BLaER1 (cell line): ENCODE measurements around the gene SLC25A22.
A peak's percentile ranks its signal among the peaks of the same experiment; 100 is the strongest.

ENCODE experiments used
- H3K27ac ChIP-seq: shearing (Covaris generic); formaldehyde crosslinking; 2 replicates; pipeline ENCODE4 v1.8.1; 2022
- H3K27me3 ChIP-seq: shearing (Covaris generic); formaldehyde crosslinking; 2 replicates; pipeline ENCODE4 v1.8.1; 2022
- H3K36me3 ChIP-seq: shearing (Covaris generic); formaldehyde crosslinking; 2 replicates; pipeline ENCODE4 v1.8.1; 2022
- H3K4me1 ChIP-seq: shearing (Covaris generic); formaldehyde crosslinking; 2 replicates; pipeline ENCODE4 v1.8.1; 2022
- H3K4me2 ChIP-seq: shearing (Covaris generic); formaldehyde crosslinking; 2 replicates; pipeline ENCODE4 v1.8.1; 2022
- H3K4me3 ChIP-seq: shearing (Covaris generic); formaldehyde crosslinking; 2 replicates; pipeline ENCODE4 v1.8.1; 2022
- H3K9ac ChIP-seq: shearing (Covaris generic); formaldehyde crosslinking; 2 replicates; pipeline ENCODE4 v1.8.1; 2022
- H3K9me3 ChIP-seq: shearing (Covaris generic); formaldehyde crosslinking; 2 replicates; pipeline ENCODE4 v1.8.1; 2022
- H4K20me1 ChIP-seq: shearing (Covaris generic); formaldehyde crosslinking; 2 replicates; pipeline ENCODE4 v1.8.1; 2022
- Cebpa-rat ChIP-seq: shearing (Covaris generic); IDR thresholded peaks from 2 replicates; pipeline ENCODE4 v1.8.1; 2022

Gene SLC25A22

GRCh38 chr11:797296-798092 lies 587 bp downstream of the SLC25A22 start:
- H3K36me3 ChIP-seq = peaks cover 58% of the 10 kb centered on the region

GRCh38 chr11:796565-797295 lies 1.4 kb downstream of the SLC25A22 start:
- Histone ChIP-seq H3K9ac (peak overlapping the region; percentile 90), H3K36me3 (peaks cover 58% of the 10 kb centered on the region), H3K27me3 (no peaks in the 10 kb centered on the region), H3K27ac (peak overlapping the region; percentile 88), H3K9me3 (no peaks in the 10 kb centered on the region), H3K4me1 (peaks cover 31% of the 10 kb centered on the region), H3K4me3 (peak overlapping the region; percentile 97), H3K4me2 (peak overlapping the region; percentile 100), H4K20me1 (peaks cover 53% of the 10 kb centered on the region)
- no peak for TF ChIP-seq Cebpa-rat

More at GRCh38 chr11:797296-798092, 587 bp downstream of the SLC25A22 start:
- peak overlapping the region; percentile 90 for H3K9ac ChIP-seq
- H3K27me3 ChIP-seq = no peaks in the 10 kb centered on the region
- peaks cover 37% of the 10 kb centered on the region for H3K4me1 ChIP-seq
- peak overlapping the region; percentile 100 for H3K4me2 ChIP-seq
- peak overlapping the region; percentile 97 for H3K4me3 ChIP-seq
- peak overlapping the region; percentile 88 for H3K27ac ChIP-seq
- peaks cover 49% of the 10 kb centered on the region for H4K20me1 ChIP-seq
- TF ChIP-seq Cebpa-rat = no peak
- H3K9me3 ChIP-seq = no peaks in the 10 kb centered on the region

- H3K4me2 ChIP-seq = peak overlapping the region; percentile 100
- H3K4me3 ChIP-seq = peak overlapping the region; percentile 97
- H3K9me3 ChIP-seq = no peaks in the 10 kb centered on the region
- H3K36me3 ChIP-seq = peaks cover 58% of the 10 kb centered on the region
- H3K27me3 ChIP-seq = no peaks in the 10 kb centered on the region
- H3K27ac ChIP-seq = peak overlapping the region; percentile 88
- TF ChIP-seq Cebpa-rat = no peak
- H4K20me1 ChIP-seq = peaks cover 61% of the 10 kb centered on the region
- H3K9ac ChIP-seq = peak overlapping the region; percentile 90
- H3K4me1 ChIP-seq = peaks cover 31% of the 10 kb centered on the region
Observed at GRCh38 chr11:795634-796564, 2.2 kb downstream of the SLC25A22 start.

GRCh38 chr11:794766-795633 lies 3.1 kb downstream of the SLC25A22 start:
- no peaks in the 10 kb centered on the region for H3K9me3 ChIP-seq
- H3K36me3 ChIP-seq = peaks cover 52% of the 10 kb centered on the region
- peak overlapping the region; percentile 100 for H3K4me2 ChIP-seq
- TF ChIP-seq Cebpa-rat = no peak
- H3K9ac ChIP-seq = peak overlapping the region; percentile 78; the same call in 1 of the 2 replicates
- 0 out of 2 replicates have a peak overlapping the region, but pooled peaks have one; percentile 81 for H3K27ac ChIP-seq
- H3K27me3 ChIP-seq = no peaks in the 10 kb centered on the region
- peak overlapping the region; percentile 97 for H3K4me3 ChIP-seq
- peaks cover 64% of the 10 kb centered on the region for H4K20me1 ChIP-seq
- H3K4me1 ChIP-seq = peaks cover 31% of the 10 kb centered on the region

- H3K4me3 ChIP-seq = no peak overlapping the region
- no peaks in the 10 kb centered on the region for H3K27me3 ChIP-seq
- 0 out of 2 replicates have a peak overlapping the region, but pooled peaks have one; percentile 2 for H3K9ac ChIP-seq
- H3K27ac ChIP-seq = no peak overlapping the region
- H3K4me1 ChIP-seq = peaks cover 36% of the 10 kb centered on the region
- H3K9me3 ChIP-seq = no peaks in the 10 kb centered on the region
- no peak for TF ChIP-seq Cebpa-rat
- H4K20me1 ChIP-seq = peaks cover 58% of the 10 kb centered on the region
- H3K4me2 ChIP-seq = 0 out of 2 replicates have a peak overlapping the region, but pooled peaks have one; percentile 7
- peaks cover 44% of the 10 kb centered on the region for H3K36me3 ChIP-seq
Observed at GRCh38 chr11:794013-794765, 3.9 kb downstream of the SLC25A22 start.

GRCh38 chr11:793556-793955 lies 4.5 kb downstream of the SLC25A22 start:
- H3K36me3 ChIP-seq = peaks cover 41% of the 10 kb centered on the region
- no peak overlapping the region for H3K27ac ChIP-seq
- H3K27me3 ChIP-seq = no peaks in the 10 kb centered on the region
- no peak overlapping the region for H3K4me2 ChIP-seq
- no peaks in the 10 kb centered on the region for H3K9me3 ChIP-seq
- H3K4me1 ChIP-seq = peaks cover 42% of the 10 kb centered on the region
- no peak overlapping the region for H3K4me3 ChIP-seq
- no peak for TF ChIP-seq Cebpa-rat
- H4K20me1 ChIP-seq = peaks cover 62% of the 10 kb centered on the region
- no peak overlapping the region for H3K9ac ChIP-seq

- H3K27ac ChIP-seq = no peak overlapping the region
- peaks cover 45% of the 10 kb centered on the region for H3K4me1 ChIP-seq
- H3K9me3 ChIP-seq = no peaks in the 10 kb centered on the region
- no peak for TF ChIP-seq Cebpa-rat
- no peak overlapping the region for H3K4me3 ChIP-seq
- no peak overlapping the region for H3K9ac ChIP-seq
- H4K20me1 ChIP-seq = peaks cover 67% of the 10 kb centered on the region
- H3K4me2 ChIP-seq = no peak overlapping the region
- no peaks in the 10 kb centered on the region for H3K27me3 ChIP-seq
- peaks cover 41% of the 10 kb centered on the region for H3K36me3 ChIP-seq
Observed at GRCh38 chr11:792873-793272, 5.2 kb downstream of the SLC25A22 start.

GRCh38 chr11:792535-792821 lies 5.6 kb downstream of the SLC25A22 start:
- TF ChIP-seq Cebpa-rat = no peak
- Histone ChIP-seq H3K36me3 (peaks cover 41% of the 10 kb centered on the region), H3K4me3 (no peak overlapping the region), H3K27ac (no peak overlapping the region), H3K4me2 (no peak overlapping the region), H3K27me3 (no peaks in the 10 kb centered on the region), H3K4me1 (peaks cover 49% of the 10 kb centered on the region), H4K20me1 (peaks cover 66% of the 10 kb centered on the region), H3K9ac (no peak overlapping the region), H3K9me3 (no peaks in the 10 kb centered on the region)
